ENCODE results near the gene EFNA4.

DNA sequence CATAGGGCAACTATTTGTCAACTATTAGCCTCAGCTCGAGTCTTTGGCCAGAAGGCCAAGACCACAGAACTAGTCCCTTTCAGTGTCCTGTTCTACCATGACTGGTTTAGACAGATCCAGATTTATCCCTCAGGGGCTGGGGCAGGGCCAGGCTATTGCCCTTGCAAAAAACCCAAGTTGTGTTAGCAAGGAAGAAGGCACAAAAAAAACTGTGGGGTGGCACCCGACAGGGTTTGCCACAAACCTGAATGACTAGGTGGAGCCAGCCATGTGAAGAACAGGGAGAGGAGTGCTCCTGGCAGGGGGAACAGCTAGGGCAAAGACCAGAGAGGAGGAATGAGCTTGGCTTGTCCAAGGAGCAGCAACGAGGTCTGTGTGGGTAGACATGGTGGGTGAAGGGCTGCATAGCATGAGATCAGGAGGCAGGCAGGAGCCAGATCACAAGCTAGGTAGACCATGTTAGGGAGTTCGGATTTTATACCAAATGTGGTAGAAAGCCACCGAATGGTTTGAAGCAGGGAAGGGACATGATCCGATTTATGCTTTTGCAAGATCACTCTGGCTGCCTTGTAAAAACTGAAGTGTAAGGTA is 25.6 kb upstream of the EFNA4 start:
- TF ChIP-seq, protein P1, sequence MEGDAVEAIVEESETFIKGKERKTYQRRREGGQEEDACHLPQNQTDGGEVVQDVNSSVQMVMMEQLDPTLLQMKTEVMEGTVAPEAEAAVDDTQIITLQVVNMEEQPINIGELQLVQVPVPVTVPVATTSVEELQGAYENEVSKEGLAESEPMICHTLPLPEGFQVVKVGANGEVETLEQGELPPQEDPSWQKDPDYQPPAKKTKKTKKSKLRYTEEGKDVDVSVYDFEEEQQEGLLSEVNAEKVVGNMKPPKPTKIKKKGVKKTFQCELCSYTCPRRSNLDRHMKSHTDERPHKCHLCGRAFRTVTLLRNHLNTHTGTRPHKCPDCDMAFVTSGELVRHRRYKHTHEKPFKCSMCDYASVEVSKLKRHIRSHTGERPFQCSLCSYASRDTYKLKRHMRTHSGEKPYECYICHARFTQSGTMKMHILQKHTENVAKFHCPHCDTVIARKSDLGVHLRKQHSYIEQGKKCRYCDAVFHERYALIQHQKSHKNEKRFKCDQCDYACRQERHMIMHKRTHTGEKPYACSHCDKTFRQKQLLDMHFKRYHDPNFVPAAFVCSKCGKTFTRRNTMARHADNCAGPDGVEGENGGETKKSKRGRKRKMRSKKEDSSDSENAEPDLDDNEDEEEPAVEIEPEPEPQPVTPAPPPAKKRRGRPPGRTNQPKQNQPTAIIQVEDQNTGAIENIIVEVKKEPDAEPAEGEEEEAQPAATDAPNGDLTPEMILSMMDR (IDR thresholded peaks at IDR 0.05), result no peak
- TF ChIP-seq POLR2AphosphoS5 (IDR thresholded peaks at IDR 0.05), result no peak
- no peak for TF ChIP-seq POLR2A (IDR thresholded peaks at IDR 0.05)
